B cell (primary cell): ENCODE measurements around the gene MBD3. TPM values are rescaled to one million over a fixed set of nuclear protein-coding genes. Genes with fewer than 3 reads are reported as not detected.

Experiments used
- ATAC-seq: fragments of 200-7000 bp; cut with Tn5 transposase; one replicate; pipeline ENCODE4 v1.10.0; 2021; ENCODE audit warnings: low read depth, mild to moderate bottlenecking, moderate number of reproducible peaks, moderate library complexity
- CTCF ChIA-PET: fragments of 350-600 bp; sonication (Branson Sonifier 250); formaldehyde crosslinking; loops from one replicate; lab custom pipeline; 2021; ENCODE audit warnings: antibody characterized with exemption, inconsistent platforms; lab: Charles Lee
- POLR2A ChIA-PET: fragments of 350-600 bp; sonication (Branson Sonifier 250); formaldehyde crosslinking; loops from one replicate; lab custom pipeline; 2021; ENCODE audit warnings: antibody characterized with exemption; lab: Charles Lee
- DNase-seq: peaks from one replicate; pipeline ENCODE4 v3.0.0; 2013
- H2AFZ ChIP-seq: 2 replicates; pipeline ENCODE4 v1.6.1; 2012; ENCODE audit warnings: mild to moderate bottlenecking, low read depth, low read length; ENCODE audit not compliant: insufficient read depth, poor library complexity, severe bottlenecking
- H3K27ac ChIP-seq, 2 donors: 1 replicate in 1 of 2; 2 replicates in 1 of 2; pipeline ENCODE4 v1.5.1; 2012 to 2013; ENCODE audit warnings: low read length in 2 of 2, mild to moderate bottlenecking in 2 of 2, moderate library complexity in 1 of 2
- H3K27me3 ChIP-seq, 4 experiments: fragments of 200-600 bp in 1 of 4; sonication (generic) in 1 of 4; replicated peaks in 1 of 4; 1 replicate in 2 of 4; 2 replicates in 2 of 4; pipeline versions ENCODE4 v1.6.1 to v1.7.0; 2013 to 2016; ENCODE audit warnings: low read length in 3 of 4, mild to moderate bottlenecking in 2 of 4, mixed read lengths in 1 of 4, moderate library complexity in 1 of 4; ENCODE audit not compliant: insufficient read depth in 4 of 4, control insufficient read depth in 3 of 4; ENCODE audit errors: control extremely low read depth in 1 of 4
- H3K36me3 ChIP-seq, 2 experiments: replicated peaks in 1 of 2; 1 replicate in 1 of 2; 2 replicates in 1 of 2; pipeline versions ENCODE4 v1.6.1 to v1.7.1; 2013; ENCODE audit warnings: low read length in 1 of 2; ENCODE audit not compliant: insufficient read depth in 2 of 2, control insufficient read depth in 1 of 2; ENCODE audit errors: control extremely low read depth in 1 of 2, extremely low read depth in 1 of 2
- H3K4me1 ChIP-seq, 2 donors: fragments of 200-600 bp in 1 of 2; sonication (generic) in 1 of 2; 1 replicate in 1 of 2; 2 replicates in 1 of 2; pipeline versions ENCODE4 v1.5.1 to v1.6.1; 2013 to 2017; ENCODE audit warnings: low read length in 2 of 2; ENCODE audit not compliant: control insufficient read depth in 2 of 2, insufficient read depth in 2 of 2
- H3K4me2 ChIP-seq: replicated peaks from 2 replicates; pipeline ENCODE3; 2012; ENCODE audit warnings: mild to moderate bottlenecking, low read depth, low read length; ENCODE audit not compliant: poor library complexity, severe bottlenecking
- H3K4me3 ChIP-seq, 5 experiments: fragments of 200-600 bp in 1 of 5; sonication (generic) in 1 of 5; 1 replicate in 3 of 5; 2 replicates in 2 of 5; pipeline versions ENCODE4 v1.5.1 to v1.7.0; 2011 to 2016; ENCODE audit warnings: low read length in 4 of 5, mild to moderate bottlenecking in 4 of 5, low read depth in 2 of 5, control low read depth in 1 of 5, moderate library complexity in 1 of 5; ENCODE audit not compliant: insufficient read depth in 1 of 5; ENCODE audit errors: control extremely low read depth in 1 of 5, extremely low read depth in 1 of 5
- H3K79me2 ChIP-seq: fragments of 200-600 bp; sonication (generic); one replicate; pipeline ENCODE4 v1.6.0; 2016; ENCODE audit warnings: low read length; ENCODE audit not compliant: control insufficient read depth, insufficient read depth
- H3K9ac ChIP-seq: fragments of 200-600 bp; sonication (generic); 2 replicates; pipeline ENCODE4 v1.6.1; 2017; ENCODE audit warnings: mild to moderate bottlenecking, low read length, moderate library complexity
- H3K9me3 ChIP-seq, 3 donors: one replicate each; pipeline versions ENCODE4 v1.6.1 to v1.7.1; 2013; ENCODE audit warnings: low read length in 2 of 3; ENCODE audit not compliant: control insufficient read depth in 2 of 3, insufficient read depth in 1 of 3; ENCODE audit errors: control extremely low read depth in 1 of 3
- H4K20me1 ChIP-seq: 2 replicates; pipeline ENCODE4 v1.6.0; 2012; ENCODE audit warnings: mild to moderate bottlenecking, low read length; ENCODE audit not compliant: insufficient read depth, control insufficient read depth, poor library complexity, severe bottlenecking
- H3K27ac Mint-ChIP-seq: one replicate; pipeline ENCODE4 v1.8.0; 2021; ENCODE audit warnings: mixed read lengths
- H3K27me3 Mint-ChIP-seq: one replicate; pipeline ENCODE4 v1.8.0; 2021; ENCODE audit warnings: mixed read lengths
- H3K4me1 Mint-ChIP-seq: one replicate; pipeline ENCODE4 v1.8.0; 2021; ENCODE audit warnings: mixed read lengths
- H3K4me3 Mint-ChIP-seq: one replicate; pipeline ENCODE4 v1.8.0; 2021; ENCODE audit warnings: mixed read lengths
- H3K9me3 Mint-ChIP-seq: one replicate; pipeline ENCODE4 v1.8.0; 2022; ENCODE audit warnings: mixed read lengths; ENCODE audit not compliant: insufficient read depth
- EZH2 ChIP-seq: IDR thresholded peaks from 2 replicates; pipeline ENCODE4 v1.6.1; 2012; ENCODE audit warnings: borderline replicate concordance, low read depth, mild to moderate bottlenecking, moderate library complexity, low read length; ENCODE audit not compliant: insufficient read depth, poor library complexity, severe bottlenecking
- WGBS: methylation state at CpG from one replicate; pipeline ENCODE4 v1.1.5; 2013; ENCODE audit warnings: missing lambda C conversion rate; ENCODE audit not compliant: insufficient coverage; 5-methylcytosine and 5-hydroxymethylcytosine counted together
- intact Hi-C: fragments of 100-400 bp; cut with micrococcal nuclease; formaldehyde crosslinking; loops from one replicate; pipeline ENCODE4 v1.10.0; 2022
- polyA plus RNA-seq: library from polyadenylated mRNA; depleted of rRNA; stranded (reverse); fragments of >200 nt; gene quantifications from 2 replicates; pipeline ENCODE4 v1.2.3, GENCODE V29; 2012
- total RNA-seq, 2 donors: library from RNA; stranded (reverse); fragments of 120-200 nt in 1 of 2; gene quantifications; 1 replicate in 1 of 2; 2 replicates in 1 of 2; pipeline versions ENCODE4 v1.2.3 to v1.2.4, GENCODE V29; 2013 to 2022
- TF ChIP-seq, protein P1 (sequence below): fragments of 200-600 bp; IDR thresholded peaks from one replicate; pipeline ENCODE4 v1.8.0; 2022; ENCODE audit warnings: antibody characterized with exemption, mild to moderate bottlenecking

MBD3 gene
- total and polyA plus RNA-seq, 2 donors (not counting 1 experiment from before 2014, with no cell fraction given), result 48.1 to 84.6 TPM

GRCh38 chr19:1553415-1553814, 39.2 kb downstream of the MBD3 start:
- no peak for DNase-seq
- Mint-ChIP-seq H3K27me3 (peaks cover 16% of the 10 kb centered on the region), H3K4me3 (no peak overlapping the region), H3K27ac (no peak overlapping the region), H3K4me1 (no peaks in the 10 kb centered on the region), H3K9me3 (no peaks in the 10 kb centered on the region)
- no peaks in the 10 kb centered on the region for H4K20me1 ChIP-seq
- no peak overlapping the region for H3K4me3 ChIP-seq
- H3K4me1 ChIP-seq, result no peaks in the 10 kb centered on the region
- ATAC-seq, result no peak
- H3K27me3 ChIP-seq, result peaks cover 0 to 21% (median 0%) of the 10 kb centered on the region in 4 experiments
- CTCF ChIA-PET, result no interaction called here
- WGBS, result 86% methylated on average over 9 of the region's 10 CpGs
- no peaks in the 10 kb centered on the region for H3K36me3 ChIP-seq
- POLR2A ChIA-PET, result no interaction called here
- H3K9me3 ChIP-seq, result peaks cover 0 to 12% (median 0%) of the 10 kb centered on the region in 3 donors
- H2AFZ ChIP-seq, result no peak overlapping the region
- no peak overlapping the region for H3K4me2 ChIP-seq
- H3K27ac ChIP-seq, result no peak overlapping the region
- no peak for TF ChIP-seq EZH2
- TF ChIP-seq, protein P1, sequence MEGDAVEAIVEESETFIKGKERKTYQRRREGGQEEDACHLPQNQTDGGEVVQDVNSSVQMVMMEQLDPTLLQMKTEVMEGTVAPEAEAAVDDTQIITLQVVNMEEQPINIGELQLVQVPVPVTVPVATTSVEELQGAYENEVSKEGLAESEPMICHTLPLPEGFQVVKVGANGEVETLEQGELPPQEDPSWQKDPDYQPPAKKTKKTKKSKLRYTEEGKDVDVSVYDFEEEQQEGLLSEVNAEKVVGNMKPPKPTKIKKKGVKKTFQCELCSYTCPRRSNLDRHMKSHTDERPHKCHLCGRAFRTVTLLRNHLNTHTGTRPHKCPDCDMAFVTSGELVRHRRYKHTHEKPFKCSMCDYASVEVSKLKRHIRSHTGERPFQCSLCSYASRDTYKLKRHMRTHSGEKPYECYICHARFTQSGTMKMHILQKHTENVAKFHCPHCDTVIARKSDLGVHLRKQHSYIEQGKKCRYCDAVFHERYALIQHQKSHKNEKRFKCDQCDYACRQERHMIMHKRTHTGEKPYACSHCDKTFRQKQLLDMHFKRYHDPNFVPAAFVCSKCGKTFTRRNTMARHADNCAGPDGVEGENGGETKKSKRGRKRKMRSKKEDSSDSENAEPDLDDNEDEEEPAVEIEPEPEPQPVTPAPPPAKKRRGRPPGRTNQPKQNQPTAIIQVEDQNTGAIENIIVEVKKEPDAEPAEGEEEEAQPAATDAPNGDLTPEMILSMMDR, result no peak
- H3K79me2 ChIP-seq, result no peaks in the 10 kb centered on the region
- no peak overlapping the region for H3K9ac ChIP-seq
- intact Hi-C loops, result no loop called here

- Histone ChIP-seq H3K4me1 (peaks cover 0 to 2% of the 10 kb centered on the region in 2 donors), H3K27me3 (peaks cover 0 to 21% (median 0%) of the 10 kb centered on the region in 4 experiments), H3K4me2 (no peak overlapping the region), H3K9me3 (peaks cover 0 to 12% (median 0%) of the 10 kb centered on the region in 3 donors), H3K36me3 (no peaks in the 10 kb centered on the region), H3K27ac (no peak overlapping the region), H3K9ac (no peak overlapping the region), H3K4me3 (no peak overlapping the region), H2AFZ (no peak overlapping the region), H4K20me1 (no peaks in the 10 kb centered on the region), H3K79me2 (no peaks in the 10 kb centered on the region)
- no peak overlapping the region for H3K4me3 Mint-ChIP-seq
- H3K4me1 Mint-ChIP-seq, result no peaks in the 10 kb centered on the region
- no peak overlapping the region for H3K27ac Mint-ChIP-seq
- ChIA-PET POLR2A (no interaction called here), CTCF (interaction anchor here (0.6 to 1.4 kb wide), 4 partner anchors 13 to 258 kb away, joined by 3 to 4 read pairs (median 3); no protein-coding TSS in a partner anchor)
- ATAC-seq, result no peak
- H3K9me3 Mint-ChIP-seq, result no peaks in the 10 kb centered on the region
- 88% methylated on average over 9 of the region's 17 CpGs for WGBS
- TF ChIP-seq, protein P1, result no peak
- no peak for TF ChIP-seq EZH2
- H3K27me3 Mint-ChIP-seq, result peaks cover 16% of the 10 kb centered on the region
- no peak for DNase-seq
- intact Hi-C loops, result no loop called here
Observed at GRCh38 chr19:1551068-1552040, 41.3 kb downstream of the MBD3 start.
